WTC11 (cell line): Measurements from ENCODE around the gene MAP1LC3B. TPM values are rescaled to one million over a fixed set of nuclear protein-coding genes. Genes with fewer than 3 reads are reported as not detected.

Source experiments
- ATAC-seq: fragments of 200-7000 bp; cut with Tn5 transposase; 2 replicates; pipeline ENCODE4 v1.10.0; 2021; ENCODE audit warnings: mild to moderate bottlenecking, moderate library complexity
- CTCF ChIA-PET: fragments of 300-600 bp; sonication (Branson Sonifier 250); formaldehyde crosslinking; loops from one replicate; lab custom pipeline; 2021; ENCODE audit warnings: antibody characterized with exemption; lab: Charles Lee
- POLR2A ChIA-PET: fragments of 350-600 bp; sonication (Branson Sonifier 250); formaldehyde crosslinking; loops from one replicate; lab custom pipeline; 2021; ENCODE audit warnings: antibody characterized with exemption; lab: Charles Lee
- DNase-seq: peaks from one replicate; pipeline ENCODE4 v3.0.0; 2021; ENCODE audit warnings: low spot score
- H3K27ac Mint-ChIP-seq: 2 replicates; pipeline ENCODE4 v1.8.0; 2021; ENCODE audit warnings: mixed read lengths
- H3K27me3 Mint-ChIP-seq: 2 replicates; pipeline ENCODE4 v1.8.0; 2021; ENCODE audit warnings: low read depth, mild to moderate bottlenecking, moderate library complexity, mixed read lengths
- H3K36me3 Mint-ChIP-seq: 2 replicates; pipeline ENCODE4 v1.8.0; 2021; ENCODE audit warnings: mixed read lengths
- H3K4me1 Mint-ChIP-seq: 2 replicates; pipeline ENCODE4 v1.8.0; 2022; ENCODE audit warnings: mixed read lengths
- H3K4me3 Mint-ChIP-seq: 2 replicates; pipeline ENCODE4 v1.8.0; 2021; ENCODE audit warnings: mild to moderate bottlenecking, moderate library complexity, mixed read lengths
- H3K9me3 Mint-ChIP-seq: 2 replicates; pipeline ENCODE4 v1.8.0; 2021; ENCODE audit warnings: mixed read lengths
- ELF4 ChIP-seq: sonication (generic); formaldehyde crosslinking; IDR thresholded peaks from 2 replicates; pipeline ENCODE4 v1.8.1; 2022; ENCODE audit warnings: low read depth, mild to moderate bottlenecking, moderate library complexity, missing genetic modification reagents
- EMX1 ChIP-seq: fragments of 250-450 bp; sonication (Bioruptor Pico); IDR thresholded peaks from 2 replicates; pipeline ENCODE4 v1.8.0; 2021; ENCODE audit warnings: mild to moderate bottlenecking
- IRF2 ChIP-seq: sonication (generic); formaldehyde crosslinking; IDR thresholded peaks from 2 replicates; pipeline ENCODE4 v1.8.0; 2022; ENCODE audit warnings: low read depth, missing genetic modification reagents, borderline replicate concordance
- JUN ChIP-seq: sonication (generic); formaldehyde crosslinking; IDR thresholded peaks from 2 replicates; pipeline ENCODE4 v1.8.0; 2023; ENCODE audit warnings: mild to moderate bottlenecking, missing genetic modification reagents
- NR1H2 ChIP-seq: sonication (generic); formaldehyde crosslinking; IDR thresholded peaks from 2 replicates; pipeline ENCODE4 v1.9.0; 2021; ENCODE audit warnings: mild to moderate bottlenecking, moderate library complexity, missing genetic modification reagents
- OVOL2 ChIP-seq: fragments of 250-450 bp; sonication (Bioruptor Pico); IDR thresholded peaks from 2 replicates; pipeline ENCODE4 v1.9.0; 2021; ENCODE audit warnings: mild to moderate bottlenecking, borderline replicate concordance
- PRRX2 ChIP-seq: fragments of 250-450 bp; sonication (Bioruptor Pico); IDR thresholded peaks from 2 replicates; pipeline ENCODE4 v1.8.0; 2021; ENCODE audit warnings: mild to moderate bottlenecking
- SMAD3 ChIP-seq: sonication (generic); formaldehyde crosslinking; IDR thresholded peaks from 2 replicates; pipeline ENCODE4 v1.8.0; 2022; ENCODE audit warnings: missing genetic modification reagents, mild to moderate bottlenecking, borderline replicate concordance
- TCF7 ChIP-seq: sonication (generic); formaldehyde crosslinking; IDR thresholded peaks from 2 replicates; pipeline ENCODE4 v1.8.0; 2022; ENCODE audit warnings: mild to moderate bottlenecking, low read depth, missing genetic modification reagents, moderate library complexity
- TP53 ChIP-seq: sonication (generic); formaldehyde crosslinking; IDR thresholded peaks from 2 replicates; pipeline ENCODE4 v1.8.1; 2023; ENCODE audit warnings: mild to moderate bottlenecking, missing genetic modification reagents
- ZBTB21 ChIP-seq: sonication (generic); formaldehyde crosslinking; IDR thresholded peaks from 2 replicates; pipeline ENCODE4 v1.8.1; 2023; ENCODE audit warnings: mild to moderate bottlenecking, missing genetic modification reagents, borderline replicate concordance
- ZNF138 ChIP-seq: sonication (generic); formaldehyde crosslinking; conservative IDR thresholded peaks from 2 replicates; pipeline ENCODE4 v1.8.1; 2022; ENCODE audit warnings: mild to moderate bottlenecking, moderate library complexity, missing genetic modification reagents
- total RNA-seq: library from RNA; stranded (reverse); gene quantifications from 3 replicates; pipeline ENCODE4 v1.2.3, GENCODE V29; 2021
- TF ChIP-seq, protein P1 (sequence below): sonication (generic); formaldehyde crosslinking; IDR thresholded peaks from 2 replicates; pipeline ENCODE4 v1.8.0; 2022; ENCODE audit warnings: mild to moderate bottlenecking, missing genetic modification reagents
- TF ChIP-seq, protein P2 (sequence below): sonication (generic); formaldehyde crosslinking; IDR thresholded peaks from 2 replicates; pipeline ENCODE4 v1.8.0; 2022; ENCODE audit warnings: mild to moderate bottlenecking, missing genetic modification reagents
- TF ChIP-seq, protein P3 (sequence below): sonication (generic); formaldehyde crosslinking; conservative IDR thresholded peaks from 2 replicates; pipeline ENCODE4 v1.8.1; 2023; ENCODE audit warnings: mild to moderate bottlenecking, low read depth, missing genetic modification reagents, moderate library complexity

MAP1LC3B gene
- total RNA-seq, 1 experiment from 2014 or later = 46.9 TPM

DNA sequence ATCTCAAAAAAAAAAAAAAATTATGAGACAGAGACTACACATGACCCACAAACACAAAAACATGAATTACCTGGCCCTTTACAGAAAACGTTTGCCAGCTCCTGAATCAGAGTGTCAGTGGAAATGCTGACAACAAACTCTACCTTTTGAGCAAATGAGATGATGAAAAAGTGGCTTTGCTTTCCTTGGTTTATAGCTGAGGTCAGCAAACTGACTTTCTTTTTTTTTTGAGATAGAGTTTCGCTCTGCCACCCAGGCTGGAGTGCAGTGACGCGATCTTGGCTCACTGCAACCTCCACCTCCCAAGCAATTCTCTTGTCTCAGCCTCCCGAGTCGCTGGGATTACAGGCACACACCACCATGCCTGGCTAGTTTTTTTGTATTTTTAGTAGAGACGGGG is 54.3 kb downstream of the MAP1LC3B start:
- no peak overlapping the region for H3K4me3 Mint-ChIP-seq
- peaks cover 20% of the 10 kb centered on the region for H3K9me3 Mint-ChIP-seq
- H3K27ac Mint-ChIP-seq = no peak overlapping the region
- H3K4me1 Mint-ChIP-seq = peaks cover 2% of the 10 kb centered on the region; the same call in 1 of the 2 replicates
- ChIA-PET CTCF (interaction anchor here (1.3 kb wide), 1 partner anchor 125 kb away, joined by 6 read pairs; no protein-coding TSS in a partner anchor), POLR2A (interaction anchor here (0.6 kb wide), 1 partner anchor 21 kb away, joined by 3 read pairs; no protein-coding TSS in a partner anchor)
- ATAC-seq (no peak), DNase-seq (no peak)
- TF ChIP-seq EMX1 (no peak), ZBTB21 (no peak), ELF4 (CRISPR knock-in tag) (no peak), SMAD3 (no peak), ZNF138 (CRISPR knock-in tag) (no peak), OVOL2 (CRISPR knock-in tag) (no peak)
- TF ChIP-seq, protein P1, sequence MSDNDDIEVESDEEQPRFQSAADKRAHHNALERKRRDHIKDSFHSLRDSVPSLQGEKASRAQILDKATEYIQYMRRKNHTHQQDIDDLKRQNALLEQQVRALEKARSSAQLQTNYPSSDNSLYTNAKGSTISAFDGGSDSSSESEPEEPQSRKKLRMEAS = no peak
- TF ChIP-seq, protein P2, sequence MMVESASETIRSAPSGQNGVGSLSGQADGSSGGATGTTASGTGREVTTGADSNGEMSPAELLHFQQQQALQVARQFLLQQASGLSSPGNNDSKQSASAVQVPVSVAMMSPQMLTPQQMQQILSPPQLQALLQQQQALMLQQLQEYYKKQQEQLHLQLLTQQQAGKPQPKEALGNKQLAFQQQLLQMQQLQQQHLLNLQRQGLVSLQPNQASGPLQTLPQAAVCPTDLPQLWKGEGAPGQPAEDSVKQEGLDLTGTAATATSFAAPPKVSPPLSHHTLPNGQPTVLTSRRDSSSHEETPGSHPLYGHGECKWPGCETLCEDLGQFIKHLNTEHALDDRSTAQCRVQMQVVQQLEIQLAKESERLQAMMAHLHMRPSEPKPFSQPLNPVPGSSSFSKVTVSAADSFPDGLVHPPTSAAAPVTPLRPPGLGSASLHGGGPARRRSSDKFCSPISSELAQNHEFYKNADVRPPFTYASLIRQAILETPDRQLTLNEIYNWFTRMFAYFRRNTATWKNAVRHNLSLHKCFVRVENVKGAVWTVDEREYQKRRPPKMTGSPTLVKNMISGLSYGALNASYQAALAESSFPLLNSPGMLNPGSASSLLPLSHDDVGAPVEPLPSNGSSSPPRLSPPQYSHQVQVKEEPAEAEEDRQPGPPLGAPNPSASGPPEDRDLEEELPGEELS (CRISPR knock-in tag) = no peak
- TF ChIP-seq, protein P3, sequence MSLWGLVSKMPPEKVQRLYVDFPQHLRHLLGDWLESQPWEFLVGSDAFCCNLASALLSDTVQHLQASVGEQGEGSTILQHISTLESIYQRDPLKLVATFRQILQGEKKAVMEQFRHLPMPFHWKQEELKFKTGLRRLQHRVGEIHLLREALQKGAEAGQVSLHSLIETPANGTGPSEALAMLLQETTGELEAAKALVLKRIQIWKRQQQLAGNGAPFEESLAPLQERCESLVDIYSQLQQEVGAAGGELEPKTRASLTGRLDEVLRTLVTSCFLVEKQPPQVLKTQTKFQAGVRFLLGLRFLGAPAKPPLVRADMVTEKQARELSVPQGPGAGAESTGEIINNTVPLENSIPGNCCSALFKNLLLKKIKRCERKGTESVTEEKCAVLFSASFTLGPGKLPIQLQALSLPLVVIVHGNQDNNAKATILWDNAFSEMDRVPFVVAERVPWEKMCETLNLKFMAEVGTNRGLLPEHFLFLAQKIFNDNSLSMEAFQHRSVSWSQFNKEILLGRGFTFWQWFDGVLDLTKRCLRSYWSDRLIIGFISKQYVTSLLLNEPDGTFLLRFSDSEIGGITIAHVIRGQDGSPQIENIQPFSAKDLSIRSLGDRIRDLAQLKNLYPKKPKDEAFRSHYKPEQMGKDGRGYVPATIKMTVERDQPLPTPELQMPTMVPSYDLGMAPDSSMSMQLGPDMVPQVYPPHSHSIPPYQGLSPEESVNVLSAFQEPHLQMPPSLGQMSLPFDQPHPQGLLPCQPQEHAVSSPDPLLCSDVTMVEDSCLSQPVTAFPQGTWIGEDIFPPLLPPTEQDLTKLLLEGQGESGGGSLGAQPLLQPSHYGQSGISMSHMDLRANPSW (CRISPR knock-in tag) = no peak
- no peaks in the 10 kb centered on the region for H3K27me3 Mint-ChIP-seq
- H3K36me3 Mint-ChIP-seq = peaks cover 74% of the 10 kb centered on the region

DNA sequence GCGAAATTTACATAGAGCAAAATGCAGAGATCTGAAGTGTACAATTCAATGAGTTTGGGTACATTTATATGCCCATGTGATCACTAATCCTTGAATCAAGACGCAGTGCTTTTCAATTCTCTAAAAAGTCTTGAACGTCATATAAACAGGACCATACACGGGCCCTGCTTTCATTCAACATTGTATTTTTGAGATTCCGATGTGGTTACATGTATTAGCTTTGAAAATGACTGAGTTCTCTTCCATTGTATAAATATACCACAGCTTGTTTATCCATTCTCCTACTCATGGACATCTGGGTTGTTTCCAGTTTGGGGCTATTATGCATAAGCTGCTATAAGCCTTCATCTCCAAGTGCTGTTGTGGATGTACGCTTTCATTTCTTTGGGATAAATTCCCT is 55.2 kb downstream of the MAP1LC3B start:
- ChIA-PET POLR2A (no interaction called here), CTCF (interaction anchor here (1.1 kb wide), 1 partner anchor 14 kb away, joined by 3 read pairs; no protein-coding TSS in a partner anchor)
- Mint-ChIP-seq H3K27me3 (no peaks in the 10 kb centered on the region), H3K4me3 (no peak overlapping the region), H3K4me1 (peaks cover 2% of the 10 kb centered on the region; the same call in 1 of the 2 replicates), H3K36me3 (peaks cover 70% of the 10 kb centered on the region), H3K9me3 (peaks cover 16% of the 10 kb centered on the region), H3K27ac (no peak overlapping the region)
- DNase-seq = no peak
- ATAC-seq = no peak
- TF ChIP-seq IRF2 (CRISPR knock-in tag) (no peak), TCF7 (CRISPR knock-in tag) (no peak), NR1H2 (CRISPR knock-in tag) (no peak), JUN (no peak), PRRX2 (CRISPR knock-in tag) (no peak), TP53 (CRISPR knock-in tag) (no peak)
- TF ChIP-seq, protein P3 (CRISPR knock-in tag) = no peak
- TF ChIP-seq, protein P2 (CRISPR knock-in tag) = no peak
- TF ChIP-seq, all 79 proteins: peak for 0
